Astrocyte (in vitro differentiated cells and primary cell): ENCODE measurements around the gene F2. TPM values are rescaled to one million over a fixed set of nuclear protein-coding genes. Genes with fewer than 3 reads are reported as not detected.

Source experiments
- DNase-seq: peaks from one replicate; pipeline ENCODE4 v3.0.0-alpha.2; 2010; ENCODE audit warnings: low read depth
- FAIRE-seq: peaks from 2 replicates; lab custom pipeline; 2011; peaks lifted over from hg19 to GRCh38; lab: Jason Lieb, UNC
- H2AFZ ChIP-seq: 2 replicates; pipeline ENCODE4 v1.6.0; 2012; ENCODE audit warnings: low read depth, low read length, inconsistent platforms
- H3K27ac ChIP-seq: 2 replicates; pipeline ENCODE4 v1.5.1; 2011; ENCODE audit warnings: low read depth, low read length, inconsistent platforms
- H3K27me3 ChIP-seq: 2 replicates; pipeline ENCODE4 v1.6.0; 2011; ENCODE audit warnings: low read length, inconsistent platforms; ENCODE audit not compliant: insufficient read depth
- H3K36me3 ChIP-seq: 2 replicates; pipeline ENCODE4 v1.5.1; 2011; ENCODE audit warnings: low read length, inconsistent platforms; ENCODE audit not compliant: insufficient read depth
- H3K4me1 ChIP-seq: 2 replicates; pipeline ENCODE4 v1.5.1; 2011; ENCODE audit warnings: low read length, inconsistent platforms; ENCODE audit not compliant: insufficient read depth
- H3K4me2 ChIP-seq: 2 replicates; pipeline ENCODE4 v1.6.0; 2012; ENCODE audit warnings: low read length, inconsistent platforms
- H3K4me3 ChIP-seq: 2 replicates; pipeline ENCODE4 v1.5.1; 2011; ENCODE audit warnings: low read depth, mild to moderate bottlenecking, low read length, inconsistent platforms; ENCODE audit not compliant: insufficient read depth
- H3K79me2 ChIP-seq: 2 replicates; pipeline ENCODE4 v1.6.0; 2012; ENCODE audit warnings: mild to moderate bottlenecking, low read length, inconsistent platforms; ENCODE audit not compliant: insufficient read depth
- H3K9ac ChIP-seq: 2 replicates; pipeline ENCODE4 v1.6.0; 2012; ENCODE audit warnings: mild to moderate bottlenecking, low read length, inconsistent platforms
- H3K9me3 ChIP-seq: 2 replicates; pipeline ENCODE4 v1.5.1; 2012; ENCODE audit warnings: low read depth, mild to moderate bottlenecking, low read length, inconsistent platforms; ENCODE audit not compliant: insufficient read depth
- H4K20me1 ChIP-seq: 2 replicates; pipeline ENCODE4 v1.6.0; 2012; ENCODE audit warnings: low read length, inconsistent platforms; ENCODE audit not compliant: insufficient read depth
- H3K27ac Mint-ChIP-seq: one replicate; pipeline ENCODE4 v1.8.0; 2021; ENCODE audit warnings: mild to moderate bottlenecking, mixed read lengths; ENCODE audit not compliant: unreplicated experiment
- H3K27me3 Mint-ChIP-seq: one replicate; pipeline ENCODE4 v1.8.0; 2021; ENCODE audit warnings: low read depth, mixed read lengths; ENCODE audit not compliant: unreplicated experiment
- H3K36me3 Mint-ChIP-seq: one replicate; pipeline ENCODE4 v1.8.0; 2021; ENCODE audit warnings: low read depth, mixed read lengths; ENCODE audit not compliant: unreplicated experiment
- H3K4me1 Mint-ChIP-seq: one replicate; pipeline ENCODE4 v1.8.0; 2021; ENCODE audit warnings: low read depth, mixed read lengths; ENCODE audit not compliant: unreplicated experiment
- H3K4me3 Mint-ChIP-seq: one replicate; pipeline ENCODE4 v1.8.0; 2021; ENCODE audit warnings: mild to moderate bottlenecking, moderate library complexity, mixed read lengths; ENCODE audit not compliant: unreplicated experiment
- H3K9me3 Mint-ChIP-seq: one replicate; pipeline ENCODE4 v1.8.0; 2021; ENCODE audit warnings: mild to moderate bottlenecking, mixed read lengths; ENCODE audit not compliant: unreplicated experiment
- CTCF ChIP-seq: IDR thresholded peaks from 2 replicates; pipeline ENCODE4 v1.5.1; 2011; ENCODE audit warnings: low read depth, mild to moderate bottlenecking, inconsistent platforms, low read length, moderate library complexity; ENCODE audit not compliant: insufficient read depth
- EZH2 ChIP-seq: IDR thresholded peaks from 2 replicates; pipeline ENCODE4 v1.6.1; 2012; ENCODE audit warnings: mild to moderate bottlenecking, low read length, inconsistent platforms; ENCODE audit not compliant: insufficient read depth
- total RNA-seq: library from RNA; stranded (reverse); gene quantifications from 2 replicates; pipeline ENCODE4 v1.2.1, GENCODE V29; 2021

F2 gene
- total RNA-seq, 1 donor from 2014 or later = 0.57 TPM

- no peak for FAIRE-seq
- DNase-seq = no peak
- Mint-ChIP-seq H3K4me3 (no peak overlapping the region), H3K27me3 (peaks cover 3% of the 10 kb centered on the region), H3K27ac (no peak overlapping the region), H3K9me3 (no peaks in the 10 kb centered on the region), H3K36me3 (no peaks in the 10 kb centered on the region), H3K4me1 (no peaks in the 10 kb centered on the region)
- Histone ChIP-seq H2AFZ (no peak overlapping the region), H3K4me1 (no peaks in the 10 kb centered on the region), H4K20me1 (no peaks in the 10 kb centered on the region), H3K27ac (no peak overlapping the region), H3K36me3 (no peaks in the 10 kb centered on the region), H3K4me2 (no peak overlapping the region), H3K4me3 (no peak overlapping the region), H3K27me3 (no peaks in the 10 kb centered on the region), H3K79me2 (no peaks in the 10 kb centered on the region), H3K9me3 (no peaks in the 10 kb centered on the region), H3K9ac (no peak overlapping the region)
- TF ChIP-seq EZH2 = no peak
- TF ChIP-seq CTCF = no peak
These were observed 14.2 kb downstream of the F2 start for GRCh38 chr11:46733234-46733633.

- Histone ChIP-seq H3K27me3 (no peaks in the 10 kb centered on the region), H3K9ac (no peak overlapping the region), H2AFZ (no peak overlapping the region), H3K4me3 (no peak overlapping the region), H3K27ac (no peak overlapping the region), H3K9me3 (no peaks in the 10 kb centered on the region), H3K4me2 (no peak overlapping the region), H4K20me1 (no peaks in the 10 kb centered on the region), H3K4me1 (no peaks in the 10 kb centered on the region), H3K79me2 (no peaks in the 10 kb centered on the region), H3K36me3 (no peaks in the 10 kb centered on the region)
- DNase-seq (no peak), FAIRE-seq (no peak)
- H3K27ac Mint-ChIP-seq = no peak overlapping the region
- H3K36me3 Mint-ChIP-seq = peaks cover 8% of the 10 kb centered on the region
- TF ChIP-seq CTCF = no peak
- TF ChIP-seq EZH2 = no peak
- no peaks in the 10 kb centered on the region for H3K9me3 Mint-ChIP-seq
- H3K4me1 Mint-ChIP-seq = no peaks in the 10 kb centered on the region
- no peaks in the 10 kb centered on the region for H3K27me3 Mint-ChIP-seq
- no peak overlapping the region for H3K4me3 Mint-ChIP-seq
These were observed 17.1 kb downstream of the F2 start for GRCh38 chr11:46736146-46736545.

GRCh38 chr11:46736615-46737014 is 17.6 kb downstream of the F2 start:
- FAIRE-seq (no peak), DNase-seq (no peak)
- no peak overlapping the region for H3K9ac ChIP-seq
- H3K4me1 ChIP-seq = no peaks in the 10 kb centered on the region
- no peak overlapping the region for H3K4me2 ChIP-seq
- Mint-ChIP-seq H3K4me3 (no peak overlapping the region), H3K27ac (no peak overlapping the region), H3K36me3 (peaks cover 10% of the 10 kb centered on the region), H3K4me1 (no peaks in the 10 kb centered on the region), H3K27me3 (no peaks in the 10 kb centered on the region), H3K9me3 (no peaks in the 10 kb centered on the region)
- H3K27me3 ChIP-seq = no peaks in the 10 kb centered on the region
- H4K20me1 ChIP-seq = no peaks in the 10 kb centered on the region
- no peaks in the 10 kb centered on the region for H3K9me3 ChIP-seq
- no peak overlapping the region for H2AFZ ChIP-seq
- no peak overlapping the region for H3K4me3 ChIP-seq
- TF ChIP-seq CTCF (no peak), EZH2 (no peak)
- no peak overlapping the region for H3K27ac ChIP-seq
- no peaks in the 10 kb centered on the region for H3K36me3 ChIP-seq
- H3K79me2 ChIP-seq = no peaks in the 10 kb centered on the region
